ENCODE measurements around the gene SLC24A5. TPM values are rescaled to one million over a fixed set of nuclear protein-coding genes. Genes with fewer than 3 reads are reported as not detected.

Gene SLC24A5
- total RNA-seq, 3 donors from 2014 or later = not detected

GRCh38 chr15:48190932-48191573 is 70.3 kb downstream of the SLC24A5 start:
- Histone ChIP-seq H3K4me3 (no peak overlapping the region), H3K9me3 (no peaks in the 10 kb centered on the region), H3K27me3 (peaks cover 0 to 18% of the 10 kb centered on the region in 2 donors), H3K36me3 (no peaks in the 10 kb centered on the region), H3K4me1 (no peaks in the 10 kb centered on the region), H3K27ac (no peak overlapping the region)
- TF ChIP-seq CTCF (IDR thresholded peaks at IDR 0.05) = no peak
- TF ChIP-seq POLR2AphosphoS5 (IDR thresholded peaks at IDR 0.05) = no peak
- TF ChIP-seq POLR2A (IDR thresholded peaks at IDR 0.05) = no peak
- peak in 1 of 2 donors; percentile 53 for DNase-seq (ENCODE audit: low spot score in 2 of 2)
- intact Hi-C loops (cut with DNase I; ENCODE audit: low total_unique reads) = no loop called here

- no peak within 1 kb of the TSS for H3K4me3 ChIP-seq
- peaks cover 0 to 18% of the 10 kb centered on the region in 2 donors for H3K27me3 ChIP-seq
- H3K4me1 ChIP-seq = no peaks in the 10 kb centered on the region
- intact Hi-C loops (cut with DNase I; ENCODE audit: low total_unique reads) = no loop called here
- TF ChIP-seq CTCF (IDR thresholded peaks at IDR 0.05) (no peak), POLR2AphosphoS5 (IDR thresholded peaks at IDR 0.05) (no peak), POLR2A (IDR thresholded peaks at IDR 0.05) (no peak)
- no peaks in the 10 kb centered on the region for H3K36me3 ChIP-seq
- no peak within 1 kb of the TSS for H3K27ac ChIP-seq
- DNase-seq (ENCODE audit: low spot score in 2 of 2) = no peak
- no peaks in the 10 kb centered on the region for H3K9me3 ChIP-seq
Observed at GRCh38 chr15:48191574-48192225, 70.9 kb downstream of the SLC24A5 start, which contains the start of gene CTXN2. Gene CTXN2, plus strand, starts transcription at chr15:48191665. Its CDS starts 9,636 bp downstream, at chr15:48201301.

Other genes starting within 250 kb of the SLC24A5 start
- 10 to 100 TPM in 2 of 3 donors, 1 to 10 TPM in 1; 4.8 to 29.4 (median 19.3) TPM for gene MYEF2, start 57.3 kb downstream of the SLC24A5 start, total RNA-seq
- not detected for gene CTXN2, start 70.7 kb downstream of the SLC24A5 start, total RNA-seq
- gene SLC12A1, start 85.3 kb downstream of the SLC24A5 start, total RNA-seq = under 1 TPM in 1 of 3 donors, not detected in 2; under 0.01 TPM
- 100 to 1,000 TPM; 101 to 105 (median 105) TPM for gene DUT, start 210.4 kb downstream of the SLC24A5 start, total RNA-seq